Heart right ventricle (tissue), 16 donors: ENCODE results near the gene PPP4R3C. TPM values are rescaled to one million over a fixed set of nuclear protein-coding genes. Genes with fewer than 3 reads are reported as not detected.
A peak's percentile ranks its signal among the peaks of the same experiment; 100 is the strongest.

Experiments
- ATAC-seq, 8 donors: fragments of 200-7000 bp; cut with Tn5 transposase; one replicate each; pipeline ENCODE4 v1.9.1; 2020; ENCODE audit warnings: mild to moderate bottlenecking in 8 of 8, moderate library complexity in 8 of 8, moderate number of reproducible peaks in 1 of 8
- DNase-seq, 2 donors: peaks; one replicate each; pipeline ENCODE4 v3.0.0-alpha.2; 2020
- H3K27ac ChIP-seq, 10 donors: fragments of 200-600 bp; sonication (generic) in 2 of 10; one replicate each; pipeline versions ENCODE4 v1.5.0 to v1.8.0; 2020 to 2022; ENCODE audit warnings: mild to moderate bottlenecking in 3 of 10
- H3K27me3 ChIP-seq, 7 donors: fragments of 200-600 bp; one replicate each; pipeline ENCODE4 v1.8.0; 2021 to 2022; ENCODE audit warnings: mild to moderate bottlenecking in 2 of 7
- H3K36me3 ChIP-seq, 9 donors: fragments of 200-600 bp; sonication (generic) in 1 of 9; one replicate each; pipeline versions ENCODE4 v1.5.0 to v1.8.0; 2020 to 2022; ENCODE audit warnings: mild to moderate bottlenecking in 2 of 9
- H3K4me1 ChIP-seq, 9 donors: fragments of 200-600 bp; sonication (generic) in 1 of 9; one replicate each; pipeline versions ENCODE4 v1.5.0 to v1.8.0; 2020 to 2022; ENCODE audit warnings: mild to moderate bottlenecking in 4 of 9
- H3K4me3 ChIP-seq, 10 donors: fragments of 200-600 bp; sonication (generic) in 2 of 10; one replicate each; pipeline versions ENCODE4 v1.5.0 to v1.8.0; 2020 to 2022; ENCODE audit warnings: mild to moderate bottlenecking in 7 of 10, moderate library complexity in 2 of 10
- H3K9me3 ChIP-seq, 11 donors: fragments of 200-600 bp in 10 of 11; sonication (generic) in 2 of 11; one replicate each; pipeline versions ENCODE4 v1.5.0 to v1.8.0; 2013 to 2022; ENCODE audit warnings: mild to moderate bottlenecking in 2 of 11, control low read depth in 1 of 11, moderate library complexity in 1 of 11
- CTCF ChIP-seq, 9 donors: fragments of 200-600 bp; sonication (generic) in 2 of 9; IDR thresholded peaks; one replicate each; pipeline versions ENCODE4 v1.5.0 to v1.8.0; 2021 to 2022; ENCODE audit warnings: antibody characterized with exemption in 9 of 9, mild to moderate bottlenecking in 5 of 9, moderate library complexity in 1 of 9
- WGBS, 2 donors: extraction: QIAGEN DNeasy Blood & Tissue Kit; methylation state at CpG; one replicate each; pipeline ENCODE4 v1.1.7; 2013; ENCODE audit warnings: inconsistent platforms in 1 of 2; 5-methylcytosine and 5-hydroxymethylcytosine counted together
- intact Hi-C, 10 donors: fragments of 100-400 bp; cut with DNase I; formaldehyde crosslinking; loops; one replicate each; pipeline versions ENCODE4 v1.11.1 to v1.14.2; 2022
- polyA plus RNA-seq, 2 donors: library from polyadenylated mRNA; stranded (reverse); fragments of 200-250 nt; gene quantifications; one replicate each; pipeline ENCODE4 v1.2.3, GENCODE V29; 2013
- total RNA-seq, 10 donors: library from RNA; stranded (reverse); fragmentation: NEBNext Ultra II Directional in 3 of 10; extraction: Animal tissue kit (Norgen Biotek cat#: 25700) in 3 of 10; gene quantifications; one replicate each; pipeline versions ENCODE4 v1.2.1 to v1.2.4, GENCODE V29; 2021 to 2023
- donor health status: Arrhythmogenic right ventricular cardiomyopathy.
- donor health status: ischemic (EF 13 %, LVEDD 7.1; RV severe dilation, severe dysfunction).
- donor health status: healthy with polysubstance abuse.
- donor health status: DM: no; HTN: yes; CAD: no.
- donor health status: DM: no; HTN: no; CAD: no.
- donor health status: ischemic (EF 25% LVEDD 6.9; RV normal size, moderate dysfunction).
- donor health status: ischemic (EF 25% LVEDD 5.7; RV mildly dilated, moderate dysfunction).
- donor health status: healthy.
- donor health status: DM: yes; HTN: yes; CAD: no.
- donor health status: Ischemic cardiomyopathy.
- donor health status: ischemic (EF 35%, LVEDD 5.7; RV mildly dilated, moderate dysfunction).
- donor health status: nonischemic (EF 11% LVEDD 7.7; RV severe dilation, severe dysfunction).
- donor health status: DM: yes; HTN: yes; CAD: no.
- donor health status: PGD.
- donor health status: ischemic (EF 29% LVEDD 5.4; RV normal size, mild dysfunction).
- donor health status: nonischemic (EF 23%, LVEDD 6.1; RV moderate dilation, normal function).

PPP4R3C gene
- total and polyA plus RNA-seq, 12 donors: not detected

- Histone ChIP-seq H3K4me3 (no peak overlapping the region), H3K4me1 (no peaks in the 10 kb centered on the region), H3K36me3 (no peaks in the 10 kb centered on the region), H3K27me3 (no peaks in the 10 kb centered on the region), H3K27ac (peak overlapping the region in 1 of 10 donors; percentile 39), H3K9me3 (peaks cover 0 to 10% (median 0%) of the 10 kb centered on the region in 11 donors)
- TF ChIP-seq CTCF (IDR thresholded peaks at IDR 0.05): no peak
- intact Hi-C loops: no loop called here
- DNase-seq: no peak
- 37 to 53% methylated on average over 2 of the region's 2 CpGs for whole genome bisulfite sequencing, 2 donors
- no peak for ATAC-seq
These were observed 23.4 kb downstream of the PPP4R3C start for GRCh38 chrX:27439771-27440170.

GRCh38 chrX:27438937-27439336, 24.2 kb downstream of the PPP4R3C start:
- no peaks in the 10 kb centered on the region for H3K36me3 ChIP-seq
- H3K4me1 ChIP-seq: no peaks in the 10 kb centered on the region
- ATAC-seq (no peak), DNase-seq (no peak)
- no peak overlapping the region for H3K27ac ChIP-seq
- intact Hi-C loops: no loop called here
- no peak for TF ChIP-seq CTCF (IDR thresholded peaks at IDR 0.05)
- H3K4me3 ChIP-seq: no peak overlapping the region
- 71 to 80% methylated on average over 3 of the region's 3 CpGs for WGBS, 2 donors
- no peaks in the 10 kb centered on the region for H3K27me3 ChIP-seq
- peaks cover 0 to 2% (median 0%) of the 10 kb centered on the region in 11 donors for H3K9me3 ChIP-seq

GRCh38 chrX:27435031-27435430, 28.1 kb downstream of the PPP4R3C start:
- Histone ChIP-seq H3K27me3 (no peaks in the 10 kb centered on the region), H3K4me3 (no peak overlapping the region), H3K36me3 (no peaks in the 10 kb centered on the region), H3K27ac (no peak overlapping the region), H3K4me1 (no peaks in the 10 kb centered on the region), H3K9me3 (no peaks in the 10 kb centered on the region)
- ATAC-seq (no peak), DNase-seq (no peak)
- intact Hi-C loops: no loop called here
- TF ChIP-seq CTCF (IDR thresholded peaks at IDR 0.05): no peak

Other genes starting within 250 kb of the PPP4R3C start
- gene DCAF8L2, start 127.0 kb upstream of the PPP4R3C start, total RNA-seq: not detected
- gene DCAF8L2, start 127.0 kb upstream of the PPP4R3C start, polyA plus RNA-seq: not detected